PFSK-1 (cell line): ENCODE measurements around the gene CACNA1I.

Experiments
- FOXP2 ChIP-seq: optimal IDR thresholded peaks from 2 replicates; pipeline ENCODE3; 2011; ENCODE audit warnings: borderline replicate concordance, control low read depth, inconsistent platforms; ENCODE audit not compliant: insufficient read depth; ENCODE audit errors: extremely low read length, extremely low read depth
- POLR2AphosphoS5 ChIP-seq: IDR thresholded peaks from 2 replicates; pipeline ENCODE4 v1.6.1; 2012; ENCODE audit warnings: low read depth, mild to moderate bottlenecking, control low read depth, low read length, moderate library complexity
- REST ChIP-seq, 2 experiments: IDR thresholded peaks; 2 replicates each; pipeline versions ENCODE4 v1.6.1 to v1.8.0; 2011 to 2012; ENCODE audit warnings: low read depth in 2 of 2, low read length in 2 of 2, control low read depth in 1 of 2, inconsistent platforms in 1 of 2, mild to moderate bottlenecking in 1 of 2, moderate library complexity in 1 of 2; ENCODE audit not compliant: insufficient read depth in 1 of 2
- SIN3A ChIP-seq: IDR thresholded peaks from 2 replicates; pipeline ENCODE4 v1.6.1; 2012; ENCODE audit warnings: mild to moderate bottlenecking, low read length, moderate library complexity, borderline replicate concordance; ENCODE audit not compliant: insufficient read depth
- TAF1 ChIP-seq: IDR thresholded peaks from 2 replicates; pipeline ENCODE4 v1.6.1; 2012; ENCODE audit warnings: low read length, control low read depth, borderline replicate concordance; ENCODE audit not compliant: insufficient read depth

The CACNA1I gene

GRCh38 chr22:39706376-39707140 is 136.0 kb downstream of the CACNA1I start:
- TF ChIP-seq REST (IDR thresholded peaks at IDR 0.05; ENCODE audit: insufficient read depth in 1 of 2, low read depth in 2 of 2, low read length in 2 of 2) (no peak), SIN3A (no peak), POLR2AphosphoS5 (no peak), TAF1 (no peak), FOXP2 (no peak)

- TF ChIP-seq REST (IDR thresholded peaks at IDR 0.05; ENCODE audit: insufficient read depth in 1 of 2, low read depth in 2 of 2, low read length in 2 of 2) (no peak), SIN3A (no peak), TAF1 (no peak), POLR2AphosphoS5 (no peak), FOXP2 (no peak)
Observed at GRCh38 chr22:39707351-39707750, 136.8 kb downstream of the CACNA1I start.

GRCh38 chr22:39707816-39708215 is 137.3 kb downstream of the CACNA1I start:
- TF ChIP-seq FOXP2 = no peak
- TF ChIP-seq POLR2AphosphoS5 = no peak
- TF ChIP-seq TAF1 = no peak
- no peak for TF ChIP-seq REST (IDR thresholded peaks at IDR 0.05; ENCODE audit: insufficient read depth in 1 of 2, low read depth in 2 of 2, low read length in 2 of 2)
- no peak for TF ChIP-seq SIN3A

- TF ChIP-seq SIN3A (no peak), REST (IDR thresholded peaks at IDR 0.05; ENCODE audit: insufficient read depth in 1 of 2, low read depth in 2 of 2, low read length in 2 of 2) (no peak), POLR2AphosphoS5 (no peak), FOXP2 (no peak), TAF1 (no peak)
Observed at GRCh38 chr22:39710380-39711150, 140.0 kb downstream of the CACNA1I start.
